GM21576 (cell line): ENCODE results near the gene ANKRD24.
"Not testable (repeated sequence)": the region's sequence is repeated elsewhere in the genome, so short reads cannot be mapped to it uniquely, and the experiment has no call there.

Experiments
- ATAC-seq: cut with Tn5 transposase; IDR thresholded peaks from one replicate; pipeline ENCODE4 v1.9.1; 2021; ENCODE audit warnings: mild to moderate bottlenecking, moderate library complexity; ENCODE audit not compliant: unreplicated experiment

Gene ANKRD24

GRCh38 chr19:4229179-4229931 is 46.9 kb downstream of the ANKRD24 start, which contains the start of gene EBI3:
Gene EBI3, plus strand, starts transcription at chr19:4229523. Its CDS starts 28 bp downstream, at chr19:4229551.
- ATAC-seq: peak; percentile 44

GRCh38 chr19:4230237-4230636 is 47.7 kb downstream of the ANKRD24 start:
- not testable (repeated sequence) for ATAC-seq

DNA sequence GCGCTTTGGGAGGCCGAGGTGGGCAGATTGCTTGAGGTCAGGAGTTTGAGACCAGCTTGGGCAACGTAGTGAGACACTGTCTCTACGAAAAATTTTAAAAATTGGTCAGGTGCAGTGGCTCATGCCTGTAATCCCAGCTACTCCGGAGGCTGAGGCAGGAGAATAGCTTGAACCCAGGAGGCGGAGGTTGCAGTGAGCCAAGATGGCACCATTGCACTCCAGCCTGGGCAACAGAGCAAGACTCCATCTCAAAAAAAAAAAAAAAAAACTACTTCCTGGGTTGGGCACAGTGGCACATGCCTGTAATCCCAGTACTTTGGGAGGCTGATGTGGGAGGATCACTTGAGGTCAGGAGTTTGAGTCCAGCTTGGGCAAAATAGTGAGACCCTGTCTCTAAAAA is 49.0 kb downstream of the ANKRD24 start:
- ATAC-seq: not testable (repeated sequence)

DNA sequence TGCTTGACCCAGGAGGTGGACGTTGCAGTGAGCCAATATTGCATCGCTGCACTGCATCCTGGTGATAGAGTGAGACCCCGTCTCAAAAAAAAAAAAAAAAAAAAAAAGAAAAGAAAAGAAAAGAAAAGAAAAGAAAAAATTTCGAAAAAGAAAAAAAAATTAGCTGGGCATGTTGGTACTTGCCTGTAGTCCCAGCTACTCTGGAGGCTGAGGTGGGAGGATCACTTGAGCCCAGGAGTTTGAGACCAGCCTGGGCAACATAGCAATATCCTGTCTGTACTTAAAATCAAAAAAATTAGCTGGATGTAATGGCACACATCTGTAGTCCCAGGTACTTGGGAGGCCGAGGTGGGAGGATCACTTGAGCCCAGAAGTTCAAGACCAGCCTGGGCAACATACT is 49.6 kb downstream of the ANKRD24 start:
- ATAC-seq: not testable (repeated sequence)

DNA sequence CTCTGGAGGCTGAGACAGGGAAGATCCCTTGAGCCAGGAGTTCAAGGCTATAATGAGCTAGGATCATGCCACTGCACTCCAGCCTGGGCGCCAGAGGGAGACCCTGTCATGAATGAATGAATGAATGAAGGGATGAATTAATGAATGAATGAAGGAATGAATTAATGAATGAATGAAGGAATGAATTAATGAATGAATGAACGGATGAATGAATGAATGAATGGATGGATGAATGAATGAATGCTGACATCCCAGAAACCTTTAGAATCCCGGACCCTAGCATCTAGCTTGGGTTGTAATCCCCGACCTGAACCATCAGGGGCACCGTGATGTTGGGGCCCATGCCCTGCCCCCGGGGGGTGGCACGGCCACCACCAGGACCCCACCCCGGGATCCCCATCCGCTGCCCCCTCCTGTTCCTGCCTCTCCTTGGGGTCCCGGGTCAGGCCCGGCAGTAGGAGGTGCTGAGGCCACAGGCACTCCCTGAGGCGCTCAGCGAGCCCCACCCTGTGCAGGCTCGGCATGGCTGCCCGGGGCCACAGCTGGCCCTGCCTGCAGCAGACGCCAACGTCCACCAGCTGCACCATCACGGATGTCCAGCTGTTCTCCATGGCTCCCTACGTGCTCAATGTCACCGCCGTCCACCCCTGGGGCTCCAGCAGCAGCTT is 50.3 kb downstream of the ANKRD24 start:
- ATAC-seq: no peak

DNA sequence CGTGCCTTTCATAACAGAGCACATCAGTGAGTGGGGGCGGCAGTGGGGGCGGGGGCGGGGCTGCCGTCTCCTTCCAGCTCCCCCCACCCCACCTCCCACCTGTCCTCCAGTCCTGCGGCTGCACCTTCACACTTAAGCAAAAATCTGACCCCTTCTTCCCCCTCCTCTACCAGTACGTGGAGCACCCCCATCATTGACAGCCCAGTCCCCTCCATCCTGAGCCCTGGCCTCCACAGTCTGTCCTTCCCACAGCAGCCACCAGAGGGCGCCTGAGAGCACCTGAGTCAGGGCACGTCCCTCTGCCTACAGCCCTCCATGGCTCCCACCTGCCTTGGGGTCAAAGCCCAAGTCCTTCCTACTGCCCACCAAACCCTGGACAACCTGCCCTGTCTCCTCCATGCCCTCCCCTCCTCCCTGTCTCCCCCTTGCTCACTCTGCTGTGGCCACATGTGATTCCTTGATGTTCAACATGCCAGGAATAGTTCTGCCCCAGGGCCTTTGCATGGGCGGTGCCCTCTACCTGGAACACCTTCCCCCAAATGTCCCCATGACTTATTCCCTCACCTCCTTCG is 50.9 kb downstream of the ANKRD24 start:
- ATAC-seq: no peak

DNA sequence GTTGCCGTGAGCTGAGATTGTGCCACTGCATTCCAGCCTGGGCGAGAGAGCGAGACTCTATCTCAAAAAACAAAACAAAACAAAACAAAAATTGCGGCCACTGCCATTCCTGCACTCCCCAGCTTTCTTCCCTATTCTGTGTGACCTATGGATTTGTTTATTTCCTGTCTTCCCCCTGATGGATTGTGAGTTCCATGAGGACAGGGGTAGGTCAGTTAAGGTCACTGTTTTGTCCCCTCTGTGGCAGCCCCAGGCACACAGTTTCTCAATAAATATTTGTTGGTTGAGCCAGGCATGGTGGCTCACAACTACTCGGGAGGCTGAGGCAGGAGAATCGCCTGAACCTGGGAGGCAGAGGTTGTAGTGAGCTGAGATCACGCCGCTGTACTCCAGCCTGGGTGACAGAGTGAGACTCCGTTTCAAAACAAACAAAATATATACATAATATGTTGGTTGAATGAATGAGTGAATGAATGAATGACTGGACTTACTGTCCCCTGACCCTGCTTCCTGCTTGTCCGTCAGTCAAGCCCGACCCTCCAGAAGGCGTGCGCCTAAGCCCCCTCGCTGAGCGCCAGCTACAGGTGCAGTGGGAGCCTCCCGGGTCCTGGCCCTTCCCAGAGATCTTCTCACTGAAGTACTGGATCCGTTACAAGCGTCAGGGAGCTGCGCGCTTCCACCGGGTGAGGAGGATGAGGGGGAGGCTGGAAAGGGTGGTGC is 51.8 kb downstream of the ANKRD24 start:
- ATAC-seq: no peak

DNA sequence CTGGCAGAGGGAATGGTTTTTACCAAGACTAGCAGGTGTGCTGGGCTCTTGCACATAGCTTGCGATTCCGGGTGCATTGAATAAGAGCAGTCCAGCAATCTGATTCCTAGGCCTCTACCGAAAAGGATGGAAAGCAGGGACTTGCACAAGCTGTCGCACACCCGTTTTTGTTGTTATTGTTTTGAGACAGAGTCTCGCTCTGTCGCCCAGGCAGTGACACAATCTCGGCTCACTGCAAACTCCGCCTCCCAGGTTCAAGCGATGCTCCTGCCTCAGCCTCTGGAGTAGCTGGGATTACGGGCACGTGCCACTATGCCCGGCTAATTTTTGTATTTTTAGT is 52.3 kb downstream of the ANKRD24 start:
- ATAC-seq: no peak

DNA sequence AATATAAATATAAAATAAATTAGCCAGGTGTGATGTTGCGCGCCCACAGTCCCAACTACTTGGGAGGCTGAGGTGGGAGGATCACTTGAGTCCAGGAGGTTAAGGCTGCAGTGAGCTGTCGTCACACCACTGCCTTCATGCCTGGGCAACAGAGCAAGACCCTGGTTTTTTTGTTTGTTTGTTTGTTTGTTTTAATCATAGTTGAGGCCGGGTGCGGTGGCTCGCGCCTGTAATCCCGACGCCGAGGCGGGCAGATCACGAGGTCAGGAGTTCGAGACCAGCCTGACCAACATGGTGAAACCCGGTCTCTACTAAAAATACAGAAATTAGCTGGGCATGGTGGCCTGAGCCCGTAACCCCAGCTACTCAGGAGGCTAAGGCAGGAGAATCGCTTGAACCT is 55.0 kb downstream of the ANKRD24 start:
- ATAC-seq: not testable (repeated sequence)

- ATAC-seq: no peak
Observed at GRCh38 chr19:4238831-4239230, 56.3 kb downstream of the ANKRD24 start.

DNA sequence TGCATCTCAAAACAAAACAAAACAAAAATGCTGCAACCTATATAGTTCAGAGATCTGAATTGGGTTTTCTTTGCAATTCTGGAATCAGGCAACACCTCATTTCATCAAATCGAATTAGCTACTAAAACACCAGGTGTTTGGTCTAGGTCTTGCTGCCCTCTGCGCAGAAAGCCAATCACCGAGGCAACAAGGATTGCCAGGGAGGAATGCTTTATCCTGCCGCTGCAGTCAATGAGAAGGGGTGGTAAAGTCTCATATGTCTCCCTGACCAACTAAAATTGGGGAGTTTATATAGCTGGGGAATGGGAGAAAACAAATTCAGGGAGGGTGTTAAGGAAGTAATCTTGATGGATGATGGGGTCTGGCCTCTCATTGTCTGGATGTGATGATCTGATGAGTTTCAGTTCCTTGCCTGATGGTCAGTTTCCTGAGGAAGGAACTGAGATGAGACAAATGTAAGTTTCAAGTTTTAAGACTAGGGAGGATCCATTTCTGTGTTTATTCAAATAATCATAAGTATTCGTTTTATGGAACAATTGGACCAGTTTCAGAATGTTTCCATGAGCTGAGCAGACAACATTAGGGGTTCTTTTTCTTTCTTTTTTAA is 59.4 kb downstream of the ANKRD24 start:
- ATAC-seq: no peak

DNA sequence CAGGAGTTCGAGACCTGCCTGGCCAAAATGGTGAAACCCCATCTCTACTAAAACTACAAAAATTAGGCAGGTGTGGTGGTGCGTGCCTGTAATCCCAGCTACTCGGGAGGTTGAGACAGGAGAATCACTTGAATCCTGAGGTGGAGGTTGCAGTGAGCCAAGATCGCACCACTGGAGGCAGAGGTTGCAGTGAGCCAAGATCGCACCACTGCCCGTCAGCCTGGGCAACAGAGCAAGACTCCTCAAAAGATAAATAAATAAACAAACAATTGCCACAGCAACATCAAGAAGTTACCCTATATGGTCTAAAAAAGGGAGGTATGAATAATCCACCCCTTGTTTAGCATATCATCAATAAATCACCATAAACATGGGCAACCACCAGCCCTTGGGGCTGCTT is 63.4 kb downstream of the ANKRD24 start:
- not testable (repeated sequence) for ATAC-seq

DNA sequence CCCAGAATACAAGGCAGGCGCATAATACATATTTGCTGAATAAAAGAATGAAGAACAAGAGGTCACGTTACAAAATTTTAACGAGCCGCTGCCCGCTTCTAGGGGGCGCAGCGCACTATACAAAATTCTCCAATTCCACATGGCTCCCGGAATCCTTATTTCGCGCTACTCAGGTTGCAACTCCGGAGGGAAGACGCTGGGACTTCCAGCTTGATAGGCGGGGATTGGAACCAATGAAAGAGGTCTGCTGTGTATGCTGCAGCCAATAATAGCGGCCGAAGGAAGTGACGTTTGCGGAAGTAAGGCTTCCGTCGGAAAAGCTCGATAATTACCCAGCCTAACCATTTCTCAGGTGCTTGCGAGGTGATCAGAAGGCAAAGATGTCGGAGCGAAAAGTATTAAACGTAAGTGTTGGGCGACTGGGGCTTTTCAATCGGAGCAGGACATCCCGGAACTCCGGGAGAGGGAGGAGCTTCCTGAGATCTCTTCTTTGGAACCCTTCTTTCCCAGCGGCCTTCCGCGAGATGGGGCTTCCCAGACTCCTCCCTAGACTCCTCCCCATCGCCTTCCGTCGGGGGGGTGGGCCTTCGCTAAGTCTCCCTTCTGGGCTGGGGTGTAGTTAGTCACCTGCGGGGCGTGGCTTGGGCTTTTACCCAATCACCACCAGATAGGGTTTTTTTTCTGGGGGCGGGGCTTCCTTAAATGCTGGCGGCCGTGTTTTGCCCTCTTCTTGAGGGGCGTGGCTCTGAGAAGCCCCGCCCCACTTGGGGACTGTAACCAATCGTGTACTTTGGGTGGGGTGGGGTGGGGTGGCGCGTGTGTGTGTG is 64.5 kb downstream of the ANKRD24 start, which contains the start of gene YJU2:
TSS of gene YJU2 (plus strand) at position 314 of the 827 bp plus-strand sequence. CDS start at position 381, 67 bp downstream.
- ATAC-seq: peak; percentile 78

- ATAC-seq: no peak
Observed at GRCh38 chr19:4256563-4256962, 74.1 kb downstream of the ANKRD24 start.

GRCh38 chr19:4257025-4257424 is 74.5 kb downstream of the ANKRD24 start:
- no peak for ATAC-seq

GRCh38 chr19:4258181-4258580 is 75.7 kb downstream of the ANKRD24 start:
- no peak for ATAC-seq

- ATAC-seq: no peak
Observed at GRCh38 chr19:4260613-4261191, 78.2 kb downstream of the ANKRD24 start.

DNA sequence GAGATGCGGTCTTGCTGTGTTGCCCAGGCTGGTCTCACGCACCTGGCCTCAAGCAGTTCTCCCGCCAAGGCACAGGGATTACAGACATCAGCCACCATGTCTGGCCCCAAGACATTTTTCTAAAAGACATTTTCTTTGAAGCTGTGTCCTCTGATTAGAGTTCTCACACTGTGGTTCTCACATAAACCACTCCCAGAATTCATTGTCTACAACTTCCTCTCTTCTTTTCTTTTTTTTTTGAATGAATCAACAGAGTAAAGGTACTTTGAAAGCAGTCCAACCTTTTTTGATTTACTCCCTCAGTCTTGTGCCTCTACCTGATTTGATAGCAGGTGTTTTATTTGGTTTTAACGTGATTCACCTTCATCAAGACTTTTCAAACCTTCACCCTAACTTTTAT is 82.3 kb downstream of the ANKRD24 start:
- ATAC-seq: no peak

GRCh38 chr19:4266253-4267000 is 83.9 kb downstream of the ANKRD24 start:
- ATAC-seq: no peak
